ENCODE measurements around the gene DENND4C. TPM values are rescaled to one million over a fixed set of nuclear protein-coding genes. Genes with fewer than 3 reads are reported as not detected.
"Not testable (repeated sequence)": the region's sequence is repeated elsewhere in the genome, so short reads cannot be mapped to it uniquely, and the experiment has no call there.

DENND4C gene
- total RNA-seq: 10 to 100 TPM; 35.3 to 45.3 TPM
- long read RNA-seq, full-length matches to known transcripts: 1 of 7 reads
- long read RNA-seq, partial matches to known transcripts: 2 of 7 reads
- long read RNA-seq, other reads (novel, unspliced or antisense): 4 of 7 reads

DNA sequence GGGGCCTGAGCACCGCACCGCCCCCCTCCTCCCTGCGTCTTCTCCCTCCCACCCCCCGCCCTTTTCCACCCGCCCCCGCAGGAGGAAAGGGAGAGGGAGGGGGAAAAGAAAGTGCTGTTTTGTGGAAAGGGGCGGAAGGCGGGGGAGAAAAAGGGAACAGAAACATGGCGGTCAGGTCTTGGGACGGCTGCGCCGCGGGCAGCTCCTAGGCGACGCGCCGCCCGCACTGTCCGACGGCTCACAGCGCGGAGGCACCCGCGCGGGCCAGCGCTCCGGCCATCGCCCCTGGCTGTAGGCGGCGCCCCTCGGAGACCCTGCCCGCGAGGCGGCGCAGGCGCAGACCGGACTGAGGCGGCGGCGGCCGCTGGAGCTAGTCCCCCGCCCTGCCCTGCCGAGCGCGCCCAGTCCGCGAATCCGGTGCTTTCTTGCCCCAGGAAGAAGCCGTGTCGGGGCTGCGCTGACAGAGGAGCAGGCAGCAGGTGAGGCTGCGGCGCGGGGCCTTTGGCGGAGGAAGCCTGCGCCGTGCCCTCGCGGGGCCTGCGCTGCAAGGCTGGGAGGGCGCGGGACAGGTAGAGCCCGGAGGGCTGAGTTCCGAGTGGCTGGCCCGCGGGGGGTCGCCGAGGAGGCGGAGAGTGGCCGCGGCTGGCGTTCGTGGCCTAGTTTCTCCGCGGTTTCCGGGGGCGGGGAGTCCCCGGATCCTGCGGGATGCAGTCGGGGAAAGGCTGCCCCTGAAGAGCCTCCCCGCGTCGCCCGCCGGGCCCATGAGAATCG is at the start of gene DENND4C:
DENND4C (plus strand) TSS at position 339 of the 771 bp plus-strand sequence. CDS start 45,482 bp downstream, outside the sequence.
- intact Hi-C loops (cut with DNase I): loop anchor here in 1 of 2 donors (5.0 kb wide), 1 partner anchor 48 kb away; no protein-coding TSS in a partner anchor
- DNase-seq: peak; percentile 91
- peak; percentile 90 to 94 for ATAC-seq

DNA sequence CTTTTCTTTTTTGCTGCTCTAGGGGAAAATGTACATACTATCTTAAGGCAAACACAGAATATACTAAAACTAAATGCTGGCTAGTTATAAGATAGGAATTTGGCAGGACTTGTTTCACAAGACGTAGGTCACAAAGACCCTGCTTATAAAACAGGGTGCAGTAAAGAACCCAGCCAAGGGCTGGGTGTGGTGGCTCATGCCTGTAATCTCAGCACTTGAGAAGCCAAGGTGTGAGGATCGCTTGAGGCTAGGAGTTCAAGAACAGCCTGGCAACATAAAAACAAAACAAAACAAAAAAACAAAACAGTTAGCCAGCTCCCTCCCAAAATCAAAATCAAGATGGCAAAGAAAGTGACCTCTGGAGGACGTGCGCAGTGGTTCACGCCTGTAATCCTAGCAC is 49.5 kb upstream of the DENND4C start:
- DNase-seq (peak; percentile 48), ATAC-seq (peak in 1 of 2 donors; percentile 47)
- intact Hi-C loops (cut with DNase I): loop anchor here in 1 of 2 donors (5.0 kb wide), 1 partner anchor 51 kb away; the partner anchor contains the start of gene DENND4C

DNA sequence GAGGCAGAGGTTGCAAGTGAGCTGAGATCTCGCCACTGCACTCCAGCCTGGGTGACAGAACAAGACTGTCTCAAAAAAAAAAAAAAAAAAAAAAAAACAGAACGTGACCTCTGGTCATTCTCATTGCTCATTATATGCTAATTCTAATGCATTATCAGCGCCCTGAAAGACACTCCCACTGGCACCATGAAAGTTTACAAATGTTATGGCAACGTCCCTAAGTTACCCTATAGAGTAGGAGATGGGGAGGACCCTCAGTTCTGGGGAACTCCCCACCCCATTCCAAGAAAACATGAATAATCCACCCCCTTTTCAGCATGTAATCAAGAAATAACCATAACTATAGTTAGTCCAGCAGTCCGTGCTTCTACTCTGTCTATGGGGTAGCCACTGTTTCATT is 48.9 kb upstream of the DENND4C start:
- no peak for ATAC-seq
- DNase-seq: no peak
- intact Hi-C loops (cut with DNase I): loop anchor here in 1 of 2 donors (5.0 kb wide), 1 partner anchor 51 kb away; the partner anchor contains the start of gene DENND4C

DNA sequence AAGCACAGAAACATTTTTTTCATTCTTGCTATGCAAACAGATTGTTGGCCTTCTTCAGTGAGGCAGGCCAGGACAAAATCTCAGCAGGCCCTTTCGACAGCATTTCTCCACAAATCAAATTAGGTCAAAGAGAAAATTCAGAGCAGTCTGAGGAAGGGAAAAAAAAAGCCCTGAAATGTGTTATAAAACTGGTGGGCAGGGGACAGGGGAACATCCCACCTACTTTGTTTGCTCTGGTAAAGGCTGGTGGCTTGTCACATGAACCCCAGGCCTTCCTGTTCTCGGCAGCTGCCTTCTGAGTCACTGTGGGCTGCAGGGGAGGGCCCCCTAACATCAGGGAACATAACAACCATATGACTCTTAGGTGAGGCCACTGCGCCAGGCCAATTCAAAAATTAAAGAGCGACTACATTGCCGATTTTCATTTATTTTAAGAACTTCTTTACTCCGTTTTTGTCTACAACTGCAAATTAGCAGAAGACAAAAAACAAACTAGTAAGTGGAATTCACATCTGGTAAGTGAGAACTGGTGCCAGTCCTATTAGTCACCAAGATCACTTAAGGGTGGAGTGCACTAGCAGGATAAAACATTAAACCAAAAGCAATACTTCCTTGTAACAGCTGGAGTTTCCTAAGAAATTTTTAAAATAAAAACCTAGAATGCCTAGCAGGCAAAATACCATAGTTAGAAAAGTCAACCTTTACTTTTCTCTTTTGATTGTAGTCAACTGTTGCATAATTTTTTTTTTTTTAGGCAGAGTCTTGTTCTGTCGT is 46.2 kb upstream of the DENND4C start:
- DNase-seq (peak; percentile 80), ATAC-seq (peak; percentile 85 to 93)
- intact Hi-C loops (cut with DNase I): loop anchor here in 1 of 2 donors (5.0 kb wide), 1 partner anchor 48 kb away; the partner anchor contains the start of gene DENND4C

DNA sequence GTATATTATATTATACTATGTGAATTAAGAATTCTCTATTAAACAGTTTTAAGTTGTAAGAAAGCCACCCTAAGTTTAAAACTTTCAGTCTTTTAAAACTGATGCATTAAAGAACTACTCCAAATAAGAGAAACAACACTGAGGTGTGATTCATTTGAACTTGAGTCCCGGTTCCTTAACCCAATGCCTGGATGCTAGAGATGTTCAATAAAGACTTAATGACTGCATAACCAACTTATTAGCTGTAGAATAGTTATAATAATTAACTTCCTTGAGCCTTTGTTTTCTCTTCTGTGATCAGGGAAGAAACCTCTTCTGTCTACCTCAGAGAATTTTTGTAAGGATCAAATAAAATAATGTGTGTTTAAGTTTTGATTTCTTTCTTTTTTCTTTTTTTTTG is 45.3 kb upstream of the DENND4C start:
- ATAC-seq (no peak), DNase-seq (no peak)
- intact Hi-C loops (cut with DNase I): no loop called here

DNA sequence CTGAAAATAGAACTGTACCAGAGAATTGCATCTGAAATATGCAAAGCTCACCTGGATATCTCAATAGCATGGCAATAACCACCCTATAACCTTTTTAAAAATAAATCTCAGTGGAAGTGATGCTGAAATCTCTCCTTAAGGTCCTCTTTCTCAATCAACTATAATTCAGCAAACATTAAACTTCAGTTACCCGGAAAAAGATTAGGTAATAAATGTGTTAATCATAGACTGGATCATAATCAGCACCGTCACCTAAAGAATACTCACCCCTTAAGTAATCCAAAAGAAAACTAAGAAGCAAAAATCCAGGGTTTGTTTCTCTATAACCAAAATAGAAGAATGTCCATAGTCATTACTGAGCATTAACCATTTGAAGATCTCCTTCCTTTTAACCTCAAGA is 44.3 kb upstream of the DENND4C start:
- DNase-seq (no peak), ATAC-seq (no peak)
- intact Hi-C loops (cut with DNase I): no loop called here

DNA sequence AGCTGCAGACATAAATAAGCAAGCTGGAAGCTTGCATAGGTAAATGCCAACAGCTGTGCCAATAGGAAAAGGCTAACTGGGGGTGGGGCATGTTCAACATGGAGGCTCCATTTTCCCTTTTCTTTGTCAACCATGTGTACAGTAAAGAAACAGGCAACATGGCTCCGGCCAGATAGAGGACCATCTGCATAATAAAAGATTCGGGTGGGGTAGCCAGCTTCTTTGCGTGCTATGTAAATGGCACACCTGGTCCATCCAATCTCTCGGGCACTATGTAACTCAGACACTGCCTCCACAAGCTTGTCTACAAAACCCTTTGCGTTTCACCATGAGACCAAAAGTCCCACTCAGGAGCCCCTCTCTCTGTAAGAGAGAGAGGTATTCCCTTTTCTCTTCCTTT is 41.7 kb upstream of the DENND4C start:
- ATAC-seq (no peak), DNase-seq (no peak)
- intact Hi-C loops (cut with DNase I): no loop called here

DNA sequence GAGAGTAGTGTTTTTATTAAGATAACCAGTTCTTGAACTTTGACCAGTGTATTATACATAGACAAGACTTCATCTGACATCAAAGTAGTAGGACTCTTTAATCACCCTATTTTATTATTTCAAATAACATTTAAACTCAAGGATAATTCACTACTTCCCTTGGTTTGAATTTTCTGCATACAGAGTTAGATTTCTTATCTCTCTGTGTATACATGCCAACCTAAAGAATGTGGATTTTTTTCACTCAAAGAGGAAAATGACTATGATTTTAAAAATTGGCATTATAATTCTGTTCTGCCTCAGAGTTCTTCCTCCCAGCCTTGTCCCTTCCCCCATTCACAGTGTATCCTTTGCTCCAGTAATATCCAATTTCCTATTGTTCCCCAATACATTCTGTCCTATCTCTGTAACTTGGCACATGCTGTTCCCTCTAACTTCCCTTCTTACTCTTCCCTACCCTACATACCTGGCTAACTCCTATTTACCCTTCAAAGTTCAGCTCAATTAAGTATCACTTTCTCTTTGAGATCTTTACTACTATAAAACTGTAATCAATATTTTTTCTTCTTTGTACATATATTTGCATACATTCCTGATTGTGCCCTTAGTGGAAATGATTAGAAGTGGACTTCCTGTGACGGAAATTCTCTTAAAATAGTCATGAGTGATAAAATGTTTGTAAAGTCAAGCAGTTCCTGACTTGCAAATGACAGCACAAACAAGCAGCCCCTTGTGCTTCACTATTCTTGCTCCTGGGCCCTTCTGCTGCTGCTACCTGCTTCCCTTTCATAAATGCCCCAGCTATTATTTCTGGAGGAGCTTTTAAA is 38.1 kb upstream of the DENND4C start:
- ATAC-seq (no peak), DNase-seq (no peak)
- intact Hi-C loops (cut with DNase I): loop anchor here in 1 of 2 donors (10.0 kb wide), 1 partner anchor 102 kb away; no protein-coding TSS in a partner anchor

DNA sequence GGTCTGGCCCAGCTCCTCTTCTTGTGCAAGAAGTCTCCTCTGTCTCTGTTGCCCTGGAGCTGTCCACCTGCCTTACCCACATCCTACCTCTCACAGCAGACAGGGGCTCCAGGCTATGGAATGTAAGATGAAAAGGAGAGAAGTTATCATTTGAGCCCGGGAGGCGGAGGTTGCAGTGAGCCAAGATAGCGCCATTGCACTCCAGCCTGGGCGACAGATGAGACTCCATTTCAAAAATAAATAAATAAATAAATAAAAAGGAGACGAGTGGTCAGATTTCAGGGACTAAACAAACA is 37.5 kb upstream of the DENND4C start:
- intact Hi-C loops (cut with DNase I): loop anchor here in 1 of 2 donors (10.0 kb wide), 1 partner anchor 102 kb away; no protein-coding TSS in a partner anchor
- ATAC-seq (no peak), DNase-seq (no peak)

DNA sequence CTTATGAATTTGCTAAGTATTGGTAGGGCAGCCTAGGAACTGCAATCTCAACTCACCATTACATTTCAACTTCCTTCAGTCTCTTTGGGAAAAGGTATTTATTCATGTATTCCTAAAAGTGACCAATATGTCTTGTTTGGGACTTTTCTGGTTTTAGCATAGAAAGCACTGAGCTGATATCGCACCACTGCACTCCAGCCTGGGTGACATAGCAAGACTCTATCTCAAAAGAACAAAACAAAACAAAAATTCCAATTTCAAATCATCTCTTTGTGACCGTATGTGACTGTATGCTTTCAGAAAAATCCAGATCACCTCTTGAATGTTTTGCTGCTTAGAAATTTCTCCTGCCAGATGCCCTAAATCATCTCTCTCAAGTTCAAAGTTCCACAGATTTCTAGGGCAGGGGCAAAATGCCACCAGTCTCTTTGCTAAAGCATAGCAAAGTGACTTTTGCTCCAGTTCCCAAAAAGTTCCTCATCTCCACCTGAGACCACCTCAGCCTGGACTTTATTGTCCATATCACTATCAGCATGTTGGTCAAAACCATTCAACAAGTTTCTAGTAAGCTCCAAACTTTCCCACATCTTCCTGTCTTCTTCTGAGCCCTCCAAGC is 37.0 kb upstream of the DENND4C start:
- intact Hi-C loops (cut with DNase I): loop anchor here in 1 of 2 donors (10.0 kb wide), 1 partner anchor 101 kb away; no protein-coding TSS in a partner anchor
- not testable (repeated sequence) for ATAC-seq, DNase-seq

DNA sequence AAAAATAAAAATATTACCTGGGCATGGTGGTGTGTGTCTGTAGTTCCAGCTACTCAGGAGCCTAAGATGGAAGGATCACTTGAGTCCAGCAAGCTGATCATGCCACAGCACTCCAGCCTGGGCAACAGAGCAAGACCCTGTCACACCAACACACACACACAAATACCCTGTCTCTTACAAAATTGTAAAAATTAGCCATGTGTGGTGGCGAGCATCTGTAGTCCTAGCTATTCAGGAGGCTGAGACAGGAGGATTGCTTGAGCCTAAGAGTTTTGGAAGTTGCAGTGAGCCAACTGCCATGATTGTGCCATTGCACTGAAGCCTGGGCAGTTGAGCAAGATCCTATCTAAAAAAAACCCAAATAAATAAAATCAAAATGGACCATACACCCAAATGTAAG is 32.1 kb upstream of the DENND4C start:
- ATAC-seq: no peak
- intact Hi-C loops (cut with DNase I): loop anchor here in 1 of 2 donors (10.0 kb wide), 1 partner anchor 96 kb away; no protein-coding TSS in a partner anchor
- DNase-seq: no peak

DNA sequence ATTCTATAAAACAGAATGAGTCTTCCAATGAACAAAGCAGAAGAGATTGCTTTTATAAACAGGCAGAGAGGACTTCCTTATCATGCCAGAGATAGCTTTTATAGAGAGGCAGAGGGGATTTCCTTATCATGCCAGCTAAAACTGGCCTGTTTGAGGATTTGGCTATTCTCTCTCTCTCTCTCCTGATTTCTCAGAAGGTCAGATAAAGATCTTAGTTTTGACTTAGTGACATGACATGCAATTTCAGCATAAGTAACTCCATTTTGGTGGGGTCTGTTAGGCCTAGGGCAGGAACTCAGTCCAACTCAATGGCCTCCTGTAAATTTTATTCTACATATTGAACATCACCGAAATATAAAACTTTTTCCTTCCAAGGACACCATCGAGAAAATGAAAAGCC is 31.5 kb upstream of the DENND4C start:
- intact Hi-C loops (cut with DNase I): loop anchor here in 1 of 2 donors (10.0 kb wide), 1 partner anchor 96 kb away; no protein-coding TSS in a partner anchor
- DNase-seq (no peak), ATAC-seq (no peak)

DNA sequence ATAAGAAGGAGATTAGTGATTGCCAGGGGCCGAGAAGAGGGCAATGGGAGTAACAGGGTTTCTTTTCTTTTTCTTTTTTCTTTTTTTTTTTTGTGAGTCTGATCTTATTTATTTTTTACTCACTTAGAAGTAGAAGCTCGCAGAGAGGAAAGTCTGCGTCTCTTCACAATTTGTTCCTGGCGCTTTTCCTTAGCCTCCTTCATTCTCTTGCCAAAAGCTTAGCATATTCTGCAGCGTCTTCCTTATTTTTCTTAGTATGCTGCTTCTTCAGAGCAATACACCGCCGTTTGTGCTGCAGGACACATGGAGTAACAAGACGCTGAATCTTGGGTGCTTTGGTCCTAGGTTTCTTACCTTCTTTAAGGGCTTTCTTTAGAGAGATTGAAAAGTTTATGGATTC is 30.3 kb upstream of the DENND4C start:
- intact Hi-C loops (cut with DNase I): no loop called here
- DNase-seq (no peak), ATAC-seq (peak in 1 of 2 donors; percentile 41)

DNA sequence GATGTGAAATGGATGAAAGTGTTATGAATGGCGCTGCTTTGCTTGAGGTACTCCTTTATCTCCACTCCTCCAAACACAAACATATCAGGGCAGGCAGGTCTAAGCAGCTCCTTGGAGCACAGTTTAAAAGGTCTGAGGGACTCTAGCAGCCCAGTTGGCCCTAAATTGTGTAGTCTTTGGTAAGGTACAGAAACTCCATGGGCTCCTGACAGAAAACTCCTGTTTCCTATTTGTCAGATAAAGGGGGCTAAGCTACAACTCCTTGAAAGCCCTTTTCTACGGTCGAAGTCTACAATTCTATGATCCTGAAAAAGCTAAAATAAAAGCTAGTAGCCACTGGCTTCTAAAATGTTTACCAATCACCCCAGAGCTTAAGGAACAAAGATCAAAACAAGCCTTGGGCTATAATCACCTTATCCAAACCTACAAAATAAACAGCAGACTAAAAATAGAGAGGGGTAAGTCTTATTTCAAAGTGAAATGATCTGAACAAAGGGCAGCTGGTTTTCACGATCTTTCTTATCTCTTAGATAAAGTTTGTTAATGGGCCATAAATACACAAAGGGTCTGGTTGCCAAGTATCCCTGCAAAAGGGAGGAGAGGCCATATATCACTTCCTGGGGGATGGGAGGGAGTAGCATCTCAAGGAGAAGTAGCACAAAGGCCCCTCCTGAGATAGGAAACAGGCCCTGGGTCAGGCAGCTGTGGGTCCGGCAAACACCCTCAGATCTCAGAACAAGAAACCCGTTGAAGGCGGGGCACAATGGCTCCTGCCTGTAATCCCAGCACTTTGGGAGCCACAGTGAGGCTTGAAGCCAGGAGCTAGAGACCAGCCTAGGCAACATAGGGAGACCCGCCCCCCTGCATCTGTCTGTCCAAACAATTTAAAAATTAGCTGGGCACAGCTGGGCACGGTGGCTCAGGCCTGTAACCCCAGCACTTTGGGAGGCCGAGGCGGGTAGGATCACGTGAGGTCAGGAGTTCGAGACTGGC is 28.3 kb upstream of the DENND4C start:
- DNase-seq: no peak
- peak in 1 of 2 donors; percentile 38 for ATAC-seq
- intact Hi-C loops (cut with DNase I): no loop called here

DNA sequence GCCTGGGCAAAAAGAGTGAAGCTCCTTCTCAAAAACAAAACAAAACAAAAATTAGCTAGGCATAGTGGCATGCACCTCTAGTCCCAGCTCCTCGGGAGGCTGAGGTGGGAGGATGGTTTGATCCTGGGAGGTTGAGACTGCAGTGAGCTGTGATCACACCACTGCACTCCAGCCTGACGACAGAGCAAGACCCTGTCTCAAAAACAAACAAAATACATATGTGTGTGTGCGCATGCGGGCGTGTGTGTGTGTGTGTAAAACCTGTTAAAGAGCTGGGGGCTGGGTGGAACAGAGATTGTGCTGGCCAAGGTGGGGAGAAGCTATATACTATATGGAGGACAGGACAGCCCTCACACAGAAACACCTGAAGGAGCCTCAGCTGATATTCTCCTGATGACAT is 27.4 kb upstream of the DENND4C start:
- ATAC-seq (no peak), DNase-seq (no peak)
- intact Hi-C loops (cut with DNase I): no loop called here

DNA sequence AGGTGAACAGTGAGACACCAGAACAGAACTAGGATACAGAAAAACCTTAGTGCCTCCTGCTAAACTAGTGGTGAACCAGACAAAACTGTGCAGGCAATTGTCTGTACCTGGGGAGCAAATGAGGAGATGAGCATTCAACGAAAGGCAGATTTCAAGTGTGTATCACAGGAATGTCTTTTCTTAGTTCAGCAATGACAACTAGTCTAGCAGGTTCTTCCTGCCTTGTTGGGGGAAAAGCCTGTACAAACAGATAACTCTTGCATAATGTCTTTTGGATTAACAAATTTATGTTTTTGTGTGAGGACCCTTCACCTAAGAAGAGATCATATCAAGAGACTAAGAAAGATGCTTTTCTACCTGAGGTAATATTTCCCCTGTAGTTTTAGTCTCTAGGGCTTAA is 21.8 kb upstream of the DENND4C start:
- DNase-seq: no peak
- intact Hi-C loops (cut with DNase I): no loop called here
- no peak for ATAC-seq

DNA sequence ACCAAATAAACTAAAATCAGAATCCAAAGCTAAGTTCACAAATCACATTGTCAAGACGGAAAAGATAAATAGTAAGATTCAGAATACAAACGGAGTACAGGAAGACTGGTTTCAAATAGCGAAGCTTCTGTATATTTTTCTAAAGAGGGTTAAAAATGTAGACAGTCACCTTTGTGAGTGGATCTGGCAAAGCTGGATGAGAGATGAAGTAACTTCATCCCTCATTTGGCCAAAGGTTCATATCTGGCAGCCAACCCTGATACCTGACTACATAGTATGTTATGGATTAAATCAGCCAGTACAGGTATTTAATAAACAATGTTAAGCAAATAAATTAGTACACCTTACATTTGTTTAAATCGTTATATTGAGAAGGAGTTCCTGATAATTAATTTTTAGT is 21.3 kb upstream of the DENND4C start:
- intact Hi-C loops (cut with DNase I): no loop called here
- ATAC-seq (no peak), DNase-seq (no peak)
